ENCODE results near the gene PDE10A. TPM values are rescaled to one million over a fixed set of nuclear protein-coding genes. Genes with fewer than 3 reads are reported as not detected.

PDE10A gene
- total and polyA plus RNA-seq, 2 of the 8 experiments (the other 6 are each of a cell fraction or from before 2014, with no cell fraction given) = 1.1 to 2.4 TPM

GRCh38 chr6:165636402-165637048 is 26.5 kb downstream of the PDE10A start:
- ChIA-PET POLR2A (ENCODE audit: partially characterized antibody) (interaction anchor here (0.9 to 1.8 kb wide), 2 partner anchors 20 to 26 kb away, joined by 3 to 4 read pairs; no protein-coding TSS in a partner anchor), CTCF (ENCODE audit: partially characterized antibody) (interaction anchor here (1.7 to 2.0 kb wide), 2 partner anchors 22 to 196 kb away, joined by 5 read pairs; no protein-coding TSS in a partner anchor)
- H2AK5ac ChIP-seq (ENCODE audit: low read depth, low read length) = no peak overlapping the region
- DNase-seq (ENCODE audit: low read depth in 1 of 2, low spot score in 2 of 2) (no peak), FAIRE-seq (peak; percentile 68)
- no peak overlapping the region for H4K5ac ChIP-seq (ENCODE audit: insufficient read length, low read depth, low read length)
- 23% methylated on average over 6 of the region's 6 CpGs; no CpG with 5 or more reads in 1 of the 2 experiments for WGBS, 2 experiments (ENCODE audit: extremely low coverage in 1 of 2, insufficient coverage in 1 of 2, insufficient read length in 1 of 2, insufficient replicate concordance in 2 of 2, low coverage in 1 of 2, low lambda C conversion rate in 2 of 2, missing lambda C conversion rate in 1 of 2)
- no peaks in the 10 kb centered on the region for H3K27me3 ChIP-seq (replicated peaks in 1 of 4; ENCODE audit: control insufficient read depth in 3 of 4, extremely low read depth in 1 of 4, insufficient read depth in 3 of 4, low read length in 3 of 4)
- no peaks in the 10 kb centered on the region for H3K79me2 ChIP-seq (ENCODE audit: control insufficient read depth in 1 of 2, insufficient read depth in 2 of 2, low read length in 2 of 2)
- H4K91ac ChIP-seq (replicated peaks; ENCODE audit: insufficient read length, low read length) = no peak overlapping the region
- H3K23me2 ChIP-seq (ENCODE audit: low read depth, low read length) = no peaks in the 10 kb centered on the region
- no peak overlapping the region for H2BK20ac ChIP-seq (ENCODE audit: low read length)
- no peak overlapping the region for H2AFZ ChIP-seq (ENCODE audit: low read length)
- no peaks in the 10 kb centered on the region for H3K9me3 ChIP-seq (ENCODE audit: insufficient read depth in 2 of 2, low read depth in 1 of 2, low read length in 1 of 2)
- no peak overlapping the region for H3K9ac ChIP-seq (replicated peaks in 1 of 4; ENCODE audit: extremely low read depth in 1 of 4, low read depth in 3 of 4, low read length in 3 of 4)
- no peak overlapping the region for H2BK15ac ChIP-seq (ENCODE audit: low read length)
- H2BK12ac ChIP-seq (ENCODE audit: low read depth, low read length) = no peak overlapping the region
- H3K4ac ChIP-seq (replicated peaks; ENCODE audit: insufficient read length, low read depth, low read length) = no peak overlapping the region
- H4K20me1 ChIP-seq (replicated peaks in 1 of 2; ENCODE audit: control insufficient read depth in 1 of 2, insufficient read depth in 2 of 2, low read length in 2 of 2) = no peaks in the 10 kb centered on the region
- no peak overlapping the region for H3K56ac ChIP-seq (replicated peaks; ENCODE audit: insufficient read length, low read depth, low read length)
- H4K8ac ChIP-seq (ENCODE audit: extremely low read depth, insufficient read depth, low read length) = no peak overlapping the region
- no peak overlapping the region for H3K23ac ChIP-seq (ENCODE audit: insufficient read length)
- no peak overlapping the region for H3K18ac ChIP-seq (ENCODE audit: extremely low read depth, low read length)
- H3K79me1 ChIP-seq (ENCODE audit: low read depth, low read length) = no peaks in the 10 kb centered on the region
- TF ChIP-seq ASH2L (IDR thresholded peaks at IDR 0.05; ENCODE audit: low read length) (peak; percentile 85), SIN3A (conservative IDR thresholded peaks at IDR 0.05 in 1 of 2, IDR thresholded peaks at IDR 0.05 in 1 of 2; ENCODE audit: low read depth in 1 of 2, low read length in 2 of 2) (0 out of 4 replicates have a peak, but pooled peaks of 1 of the 2 experiments have one; percentile 45), TEAD4 (IDR thresholded peaks at IDR 0.05; ENCODE audit: low read depth, low read length) (peak; percentile 95), RBBP5 (IDR thresholded peaks at IDR 0.05; ENCODE audit: borderline replicate concordance, low read depth, low read length) (0 out of 2 replicates have a peak, but pooled peaks have one; percentile 31), CBX5 (IDR thresholded peaks at IDR 0.05; ENCODE audit: low read depth, low read length) (no peak), HDAC6 (IDR thresholded peaks at IDR 0.05; ENCODE audit: low read depth, low read length) (no peak), SP1 (IDR thresholded peaks at IDR 0.05; ENCODE audit: low read depth, low read length) (peak; percentile 71), RAD21 (IDR thresholded peaks at IDR 0.05 in 1 of 2, conservative IDR thresholded peaks at IDR 0.05 in 1 of 2; ENCODE audit: low read depth in 2 of 2, low read length in 2 of 2) (0 out of 4 replicates have a peak, but pooled peaks of 1 of the 2 experiments have one; percentile 7)
- H2BK5ac ChIP-seq (ENCODE audit: low read depth, low read length) = no peak overlapping the region
- H3K4me2 ChIP-seq (ENCODE audit: insufficient read depth in 1 of 2, low read depth in 2 of 2, low read length in 2 of 2) = peak overlapping the region; percentile 60 to 63
- H3K27ac ChIP-seq (ENCODE audit: low read depth, low read length) = no peak overlapping the region
- peak overlapping the region in 1 of 4 experiments; percentile 43; a peak in 2 of 8 replicates for H3K4me3 ChIP-seq (ENCODE audit: extremely low read depth in 1 of 4, insufficient read depth in 2 of 4, low read depth in 3 of 4, low read length in 4 of 4)
- no peak overlapping the region for H2BK120ac ChIP-seq (replicated peaks; ENCODE audit: low read depth, low read length)
- H3K14ac ChIP-seq (ENCODE audit: insufficient read length) = no peak overlapping the region
- H3K36me3 ChIP-seq (ENCODE audit: control insufficient read depth in 2 of 4, insufficient read depth in 4 of 4, low read length in 3 of 4) = no peaks in the 10 kb centered on the region
- H3K4me1 ChIP-seq (replicated peaks in 1 of 4; ENCODE audit: control insufficient read depth in 3 of 4, insufficient read depth in 4 of 4, low read length in 3 of 4) = peaks cover 7 to 18% (median 13%) of the 10 kb centered on the region in 4 experiments
